GM12878 (cell line): ENCODE measurements around the gene DENND1A. TPM values are rescaled to one million over a fixed set of nuclear protein-coding genes. Genes with fewer than 3 reads are reported as not detected.

Experiments used
- ATAC-seq: fragments of 200-7000 bp; cut with Tn5 transposase; 3 replicates; pipeline ENCODE4 v1.9.1; 2020; ENCODE audit warnings: mild to moderate bottlenecking, moderate library complexity
- BruUV-seq: library from RNA; stranded (reverse); fragments of 400-500 nt; replicated peaks from 2 replicates; lab custom pipeline; 2021; lab: Mats Ljungman, UMichigan
- CTCF ChIA-PET: fragments of 300-600 bp; sonication (Branson Sonifier 250); formaldehyde crosslinking; extraction: SDS; loops from one replicate; lab custom pipeline; 2021; ENCODE audit warnings: inconsistent platforms; lab: Yijun Ruan, JAX
- POLR2A ChIA-PET: fragments of 350-600 bp; formaldehyde crosslinking; extraction: SDS; loops from one replicate; lab custom pipeline; 2021; ENCODE audit warnings: inconsistent platforms; lab: Charles Lee
- RAD21 ChIA-PET: fragments of 300-600 bp; sonication (Branson Sonifier 250); formaldehyde crosslinking; loops from one replicate; lab custom pipeline; 2023; ENCODE audit warnings: antibody characterized with exemption; ENCODE audit not compliant: unreplicated experiment; lab: Charles Lee
- SMC1A ChIA-PET: fragments of 300-600 bp; sonication (Branson Sonifier 250); formaldehyde crosslinking; loops from one replicate; lab custom pipeline; 2023; ENCODE audit not compliant: unreplicated experiment, uncharacterized antibody; lab: Charles Lee
- DNase-seq: peaks from one replicate; pipeline ENCODE4 v3.0.0-alpha.2; 2011; ENCODE audit warnings: low read depth, low spot score
- FAIRE-seq: peaks from 3 replicates; lab custom pipeline; 2011; peaks lifted over from hg19 to GRCh38; lab: Jason Lieb, UNC
- H2AFZ ChIP-seq: 2 replicates; pipeline ENCODE4 v1.6.0; 2011; ENCODE audit warnings: low read depth, low read length, control low read depth; ENCODE audit not compliant: control insufficient read depth
- H3K27ac ChIP-seq: 2 replicates; pipeline ENCODE4 v1.5.1; 2011; ENCODE audit warnings: control low read depth; ENCODE audit not compliant: control insufficient read depth, insufficient read depth
- H3K27me3 ChIP-seq, 2 experiments: replicated peaks in 1 of 2; 2 replicates each; pipeline versions ENCODE4 v1.6.0 to v1.6.1; 2011; ENCODE audit warnings: low read length in 1 of 2; ENCODE audit not compliant: control insufficient read depth in 2 of 2, insufficient read depth in 2 of 2
- H3K36me3 ChIP-seq, 2 experiments: 2 replicates each; pipeline ENCODE4 v1.5.1; 2011; ENCODE audit warnings: low read length in 1 of 2; ENCODE audit not compliant: control insufficient read depth in 2 of 2, insufficient read depth in 2 of 2
- H3K4me1 ChIP-seq: 2 replicates; pipeline ENCODE4 v1.6.1; 2011; ENCODE audit warnings: mild to moderate bottlenecking, low read length, moderate library complexity, mixed read lengths; ENCODE audit not compliant: control insufficient read depth, insufficient read depth
- H3K4me2 ChIP-seq: 2 replicates; pipeline ENCODE4 v1.6.0; 2011; ENCODE audit warnings: control low read depth; ENCODE audit not compliant: control insufficient read depth, insufficient read depth
- H3K4me3 ChIP-seq: fragments of 200-600 bp; sonication (generic); 2 replicates; pipeline ENCODE4 v1.5.1; 2016
- H3K79me2 ChIP-seq: 2 replicates; pipeline ENCODE4 v1.6.0; 2011; ENCODE audit warnings: low read length; ENCODE audit not compliant: control insufficient read depth, insufficient read depth
- H3K9ac ChIP-seq: 2 replicates; pipeline ENCODE4 v1.8.0; 2011; ENCODE audit warnings: low read length, control low read depth, mixed read lengths; ENCODE audit not compliant: control insufficient read depth, insufficient read depth
- H3K9me3 ChIP-seq: replicated peaks from 3 replicates; pipeline ENCODE4 v1.5.1; 2011; ENCODE audit warnings: mild to moderate bottlenecking, low read length; ENCODE audit not compliant: control insufficient read depth, insufficient read depth
- H4K20me1 ChIP-seq: 2 replicates; pipeline ENCODE4 v1.6.0; 2011; ENCODE audit not compliant: control insufficient read depth, insufficient read depth
- BRCA1 ChIP-seq: IDR thresholded peaks from 2 replicates; pipeline ENCODE4 v1.6.1; 2011; ENCODE audit warnings: low read depth, low read length, improper control_type of control experiment
- CBX3 ChIP-seq: fragments of 200-600 bp; sonication (generic); IDR thresholded peaks from 2 replicates; pipeline ENCODE4 v1.6.1; 2016; ENCODE audit warnings: low read depth, borderline replicate concordance
- EZH2 ChIP-seq: IDR thresholded peaks from 2 replicates; pipeline ENCODE4 v1.6.1; 2012; ENCODE audit warnings: low read depth, mild to moderate bottlenecking, control low read depth, inconsistent platforms, low read length, borderline replicate concordance; ENCODE audit not compliant: control insufficient read depth
- HDAC6 ChIP-seq: fragments of 200-600 bp; sonication (generic); IDR thresholded peaks from one replicate; pipeline ENCODE4 v1.8.0; 2017; ENCODE audit warnings: antibody characterized with exemption; ENCODE audit not compliant: unreplicated experiment
- IRF4 ChIP-seq: IDR thresholded peaks from 2 replicates; pipeline ENCODE4 v1.6.1; 2011; ENCODE audit warnings: low read depth, low read length
- MEF2B ChIP-seq: fragments of 450-650 bp; IDR thresholded peaks from 2 replicates; pipeline ENCODE4 v1.6.1; 2018; ENCODE audit warnings: mild to moderate bottlenecking, moderate library complexity; ENCODE audit not compliant: partially characterized antibody, poor library complexity, severe bottlenecking
- MTA2 ChIP-seq: fragments of 450-650 bp; IDR thresholded peaks from 2 replicates; pipeline ENCODE4 v1.6.1; 2016; ENCODE audit warnings: low read depth, mild to moderate bottlenecking, moderate library complexity
- MYB ChIP-seq: fragments of 150-350 bp; IDR thresholded peaks from 2 replicates; pipeline ENCODE4 v1.6.1; 2014; ENCODE audit warnings: mild to moderate bottlenecking, low read depth, low read length, borderline replicate concordance
- RB1 ChIP-seq: fragments of 450-650 bp; formaldehyde crosslinking; IDR thresholded peaks from 2 replicates; pipeline ENCODE4 v1.6.1; 2017; ENCODE audit warnings: mild to moderate bottlenecking, borderline replicate concordance
- SMC3 ChIP-seq: IDR thresholded peaks from 2 replicates; pipeline ENCODE4 v1.6.1; 2011; ENCODE audit warnings: low read length, improper control_type of control experiment, borderline replicate concordance
- SREBF2 ChIP-seq: IDR thresholded peaks from 2 replicates; pipeline ENCODE4 v1.6.1; 2012; ENCODE audit warnings: mild to moderate bottlenecking, low read length
- ZBTB4 ChIP-seq: fragments of 450-650 bp; formaldehyde crosslinking; IDR thresholded peaks from 2 replicates; pipeline ENCODE4 v1.4.0; 2022; ENCODE audit warnings: mild to moderate bottlenecking, moderate library complexity
- ZNF207 ChIP-seq: fragments of 450-650 bp; IDR thresholded peaks from 2 replicates; pipeline ENCODE4 v1.6.1; 2014; ENCODE audit warnings: antibody characterized with exemption, mild to moderate bottlenecking, borderline replicate concordance
- WGBS: methylation state at CpG from one replicate; pipeline ENCODE4 v1.1.6; 2016; ENCODE audit warnings: low lambda C conversion rate; ENCODE audit not compliant: insufficient replicate concordance, insufficient coverage; ENCODE audit errors: missing lambda C conversion rate; 5-methylcytosine and 5-hydroxymethylcytosine counted together
- in situ Hi-C: fragments of 300-500 bp; cut with MboI; formaldehyde crosslinking; loops from 9 replicates; pipeline ENCODE4 v1.14.3; 2018; ENCODE audit warnings: mixed read lengths
- intact Hi-C: fragments of 100-400 bp; cut with micrococcal nuclease; formaldehyde crosslinking; loops from one replicate; pipeline ENCODE4 v1.14.2; 2022; ENCODE audit not compliant: unreplicated experiment
- polyA plus RNA-seq, 11 experiments: library from polyadenylated mRNA; depleted of rRNA in 4 of 11; unstranded in 6 of 11; stranded (reverse) in 5 of 11; fragments of >200 nt; fragmentation: Nextera tagmentation in 4 of 11; fragmentation: Illumina TruSeq in 1 of 11; extraction: Ambion mirVana in 4 of 11; extraction: Trizol in 1 of 11; gene quantifications; 1 replicate in 1 of 11; 2 replicates in 10 of 11; pipeline versions ENCODE4 v1.2.1 to v1.2.3, GENCODE V29; 2011 to 2016; ENCODE audit warnings: inconsistent platforms in 2 of 11, missing spikeins in 2 of 11, low read depth in 1 of 11
- total RNA-seq, 4 experiments: library from RNA; depleted of rRNA in 3 of 4; stranded (reverse); fragments of >200 nt in 3 of 4; fragmentation: Illumina TruSeq in 1 of 4; extraction: Trizol in 1 of 4; gene quantifications; 2 replicates each; pipeline versions ENCODE4 v1.2.1 to v1.2.3, GENCODE V29; 2013 to 2021
- TF ChIP-seq, protein P1 (sequence below): fragments of 450-650 bp; IDR thresholded peaks from 2 replicates; pipeline ENCODE4 v1.6.1; 2017; ENCODE audit warnings: low read depth, mild to moderate bottlenecking, moderate library complexity
- TF ChIP-seq, protein P2 (sequence below): fragments of 450-650 bp; IDR thresholded peaks from 2 replicates; pipeline ENCODE4 v1.6.1; 2014; ENCODE audit warnings: mild to moderate bottlenecking

The DENND1A gene
- total and polyA plus RNA-seq, 10 of the 15 experiments (the other 5 are each of a cell fraction or from before 2014, with no cell fraction given), result 14.1 to 48.6 (median 35.2) TPM

GRCh38 chr9:123651871-123652270 lies 278.1 kb downstream of the DENND1A start (continued):
- TF ChIP-seq MEF2B (no peak), IRF4 (no peak), MYB (no peak), ZNF207 (no peak), BRCA1 (no peak)

DNA sequence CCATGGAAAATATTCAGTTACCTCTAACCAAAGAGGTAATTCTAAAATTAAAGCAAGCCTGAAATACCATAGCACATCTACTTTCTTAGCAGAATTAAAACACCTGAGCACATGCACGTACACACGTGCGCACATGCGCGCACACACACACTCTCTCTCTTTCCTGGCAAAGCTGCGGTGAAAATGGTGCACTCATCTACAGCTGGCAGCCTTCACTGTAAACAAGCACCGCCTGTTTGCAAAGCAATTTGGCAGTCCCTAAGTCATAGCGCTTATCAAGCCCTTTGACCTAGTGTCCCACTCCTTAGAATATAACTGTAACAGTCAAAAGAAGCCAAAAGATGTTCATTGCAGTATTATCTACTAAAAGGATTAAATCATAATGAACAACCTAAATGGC lies 278.7 kb downstream of the DENND1A start:
- Histone ChIP-seq H3K27me3 (no peaks in the 10 kb centered on the region), H3K27ac (no peak overlapping the region)
- no peak for ATAC-seq
- no peak for TF ChIP-seq EZH2
- TF ChIP-seq, protein P1, sequence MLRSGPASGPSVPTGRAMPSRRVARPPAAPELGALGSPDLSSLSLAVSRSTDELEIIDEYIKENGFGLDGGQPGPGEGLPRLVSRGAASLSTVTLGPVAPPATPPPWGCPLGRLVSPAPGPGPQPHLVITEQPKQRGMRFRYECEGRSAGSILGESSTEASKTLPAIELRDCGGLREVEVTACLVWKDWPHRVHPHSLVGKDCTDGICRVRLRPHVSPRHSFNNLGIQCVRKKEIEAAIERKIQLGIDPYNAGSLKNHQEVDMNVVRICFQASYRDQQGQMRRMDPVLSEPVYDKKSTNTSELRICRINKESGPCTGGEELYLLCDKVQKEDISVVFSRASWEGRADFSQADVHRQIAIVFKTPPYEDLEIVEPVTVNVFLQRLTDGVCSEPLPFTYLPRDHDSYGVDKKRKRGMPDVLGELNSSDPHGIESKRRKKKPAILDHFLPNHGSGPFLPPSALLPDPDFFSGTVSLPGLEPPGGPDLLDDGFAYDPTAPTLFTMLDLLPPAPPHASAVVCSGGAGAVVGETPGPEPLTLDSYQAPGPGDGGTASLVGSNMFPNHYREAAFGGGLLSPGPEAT, result no peak
- no peak for TF ChIP-seq SMC3
- no peak for TF ChIP-seq BRCA1
- TF ChIP-seq CBX3, result no peak
- TF ChIP-seq MTA2, result no peak
- no peak for TF ChIP-seq ZBTB4 (CRISPR knock-in tag)
- TF ChIP-seq RB1, result no peak
- no peak for TF ChIP-seq SREBF2
- TF ChIP-seq, protein P2, sequence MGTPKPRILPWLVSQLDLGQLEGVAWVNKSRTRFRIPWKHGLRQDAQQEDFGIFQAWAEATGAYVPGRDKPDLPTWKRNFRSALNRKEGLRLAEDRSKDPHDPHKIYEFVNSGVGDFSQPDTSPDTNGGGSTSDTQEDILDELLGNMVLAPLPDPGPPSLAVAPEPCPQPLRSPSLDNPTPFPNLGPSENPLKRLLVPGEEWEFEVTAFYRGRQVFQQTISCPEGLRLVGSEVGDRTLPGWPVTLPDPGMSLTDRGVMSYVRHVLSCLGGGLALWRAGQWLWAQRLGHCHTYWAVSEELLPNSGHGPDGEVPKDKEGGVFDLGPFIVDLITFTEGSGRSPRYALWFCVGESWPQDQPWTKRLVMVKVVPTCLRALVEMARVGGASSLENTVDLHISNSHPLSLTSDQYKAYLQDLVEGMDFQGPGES, result no peak
- no peak for TF ChIP-seq HDAC6
- TF ChIP-seq, all 136 proteins: peak for 0
- in situ Hi-C loops, result no loop called here
- Histone ChIP-seq H3K4me2 (no peak overlapping the region), H2AFZ (no peak overlapping the region), H4K20me1 (no peaks in the 10 kb centered on the region), H3K9ac (no peak overlapping the region), H3K4me3 (no peak overlapping the region), H3K4me1 (no peaks in the 10 kb centered on the region), H3K79me2 (no peaks in the 10 kb centered on the region), H3K9me3 (no peaks in the 10 kb centered on the region), H3K36me3 (peaks cover 3% of the 10 kb centered on the region in 2 experiments)
- ChIA-PET SMC1A (interaction anchor here (1.1 to 1.5 kb wide), 3 partner anchors 10 to 144 kb away, joined by 3 to 9 read pairs (median 3); no protein-coding TSS in a partner anchor), CTCF (interaction anchor here (0.7 kb wide), 1 partner anchor 130 kb away, joined by 3 read pairs; no protein-coding TSS in a partner anchor), RAD21 (interaction anchor here (1.1 to 1.4 kb wide), 2 partner anchors 10 to 13 kb away, joined by 3 to 6 read pairs; no protein-coding TSS in a partner anchor), POLR2A (no interaction called here)
- intact Hi-C loops, result no loop called here
- no TSS peak for BruUV-seq
- 100% methylated on average over 8 of the region's 8 CpGs for WGBS
- no peak for DNase-seq
- no peak for FAIRE-seq
